Measurements from ENCODE around the gene N4BP2L2. TPM values are rescaled to one million over a fixed set of nuclear protein-coding genes. Genes with fewer than 3 reads are reported as not detected.

Gene N4BP2L2
- total RNA-seq, 1 donor from 2014 or later: 81.9 TPM

DNA sequence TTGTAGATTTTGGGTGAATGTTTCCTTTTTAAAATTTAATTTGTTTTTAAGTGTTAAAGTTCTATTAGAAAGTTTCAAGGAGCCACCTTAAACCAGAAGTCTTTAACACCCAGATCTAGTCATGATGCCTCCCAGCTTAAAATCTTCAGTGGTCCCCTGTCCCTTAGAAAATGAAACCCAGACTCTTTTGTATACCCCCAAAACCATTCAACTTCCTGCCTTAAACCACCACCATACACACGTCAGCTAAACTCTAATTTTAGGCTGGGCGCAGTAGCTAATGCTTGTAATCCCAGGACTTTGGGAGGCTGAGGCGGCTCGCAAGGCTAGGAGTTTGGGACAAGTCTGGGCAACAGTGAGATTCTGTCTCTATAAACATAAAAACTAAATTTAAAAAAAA, 148.5 kb downstream of the N4BP2L2 start:
- Histone ChIP-seq H3K9ac (ENCODE audit: low read length) (no peak overlapping the region), H2AFZ (ENCODE audit: low read depth, low read length) (no peak overlapping the region), H3K9me3 (ENCODE audit: insufficient read depth, low read depth, low read length) (no peaks in the 10 kb centered on the region), H3K4me2 (ENCODE audit: low read length) (no peak overlapping the region), H3K4me3 (ENCODE audit: insufficient read depth, low read depth, low read length) (no peak overlapping the region), H3K79me2 (ENCODE audit: insufficient read depth, low read length) (no peaks in the 10 kb centered on the region), H3K27me3 (ENCODE audit: insufficient read depth, low read length) (no peaks in the 10 kb centered on the region), H4K20me1 (ENCODE audit: insufficient read depth, low read length) (no peaks in the 10 kb centered on the region), H3K36me3 (ENCODE audit: insufficient read depth, low read length) (peaks cover 3% of the 10 kb centered on the region), H3K27ac (ENCODE audit: low read depth, low read length) (no peak overlapping the region), H3K4me1 (ENCODE audit: insufficient read depth, low read length) (no peaks in the 10 kb centered on the region)
- no peak overlapping the region for H3K27ac Mint-ChIP-seq (ENCODE audit: unreplicated experiment)
- FAIRE-seq (no peak), DNase-seq (ENCODE audit: low read depth) (no peak)
- TF ChIP-seq, protein P1, sequence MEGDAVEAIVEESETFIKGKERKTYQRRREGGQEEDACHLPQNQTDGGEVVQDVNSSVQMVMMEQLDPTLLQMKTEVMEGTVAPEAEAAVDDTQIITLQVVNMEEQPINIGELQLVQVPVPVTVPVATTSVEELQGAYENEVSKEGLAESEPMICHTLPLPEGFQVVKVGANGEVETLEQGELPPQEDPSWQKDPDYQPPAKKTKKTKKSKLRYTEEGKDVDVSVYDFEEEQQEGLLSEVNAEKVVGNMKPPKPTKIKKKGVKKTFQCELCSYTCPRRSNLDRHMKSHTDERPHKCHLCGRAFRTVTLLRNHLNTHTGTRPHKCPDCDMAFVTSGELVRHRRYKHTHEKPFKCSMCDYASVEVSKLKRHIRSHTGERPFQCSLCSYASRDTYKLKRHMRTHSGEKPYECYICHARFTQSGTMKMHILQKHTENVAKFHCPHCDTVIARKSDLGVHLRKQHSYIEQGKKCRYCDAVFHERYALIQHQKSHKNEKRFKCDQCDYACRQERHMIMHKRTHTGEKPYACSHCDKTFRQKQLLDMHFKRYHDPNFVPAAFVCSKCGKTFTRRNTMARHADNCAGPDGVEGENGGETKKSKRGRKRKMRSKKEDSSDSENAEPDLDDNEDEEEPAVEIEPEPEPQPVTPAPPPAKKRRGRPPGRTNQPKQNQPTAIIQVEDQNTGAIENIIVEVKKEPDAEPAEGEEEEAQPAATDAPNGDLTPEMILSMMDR (IDR thresholded peaks at IDR 0.05; ENCODE audit: insufficient read depth, low read depth, low read length): no peak
- TF ChIP-seq EZH2 (IDR thresholded peaks at IDR 0.05; ENCODE audit: insufficient read depth, low read length): no peak
- no peaks in the 10 kb centered on the region for H3K27me3 Mint-ChIP-seq (ENCODE audit: low read depth, unreplicated experiment)
- no peak overlapping the region for H3K4me3 Mint-ChIP-seq (ENCODE audit: unreplicated experiment)
- H3K36me3 Mint-ChIP-seq (ENCODE audit: low read depth, unreplicated experiment): no peaks in the 10 kb centered on the region
- H3K9me3 Mint-ChIP-seq (ENCODE audit: unreplicated experiment): no peaks in the 10 kb centered on the region
- no peaks in the 10 kb centered on the region for H3K4me1 Mint-ChIP-seq (ENCODE audit: low read depth, unreplicated experiment)

DNA sequence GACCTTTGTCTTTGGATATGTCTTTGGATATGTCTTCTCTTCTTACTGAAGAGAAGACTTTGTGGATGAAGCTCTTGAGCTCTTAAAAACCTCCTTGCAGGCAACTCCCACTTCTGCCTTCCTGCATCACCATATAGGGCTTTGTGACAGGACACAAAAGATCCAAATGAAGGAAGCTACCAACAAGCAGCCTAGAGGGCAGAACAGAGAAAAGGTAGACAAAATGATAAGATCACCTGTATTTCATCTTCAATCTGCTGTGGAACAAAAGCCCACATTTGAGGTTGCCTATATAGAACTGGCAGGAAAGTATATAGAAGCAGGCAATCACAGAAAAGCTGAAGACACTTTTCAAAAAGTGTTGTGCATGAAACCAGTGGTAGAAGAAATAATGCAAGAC, 153.2 kb downstream of the N4BP2L2 start:
- H3K27me3 Mint-ChIP-seq (ENCODE audit: low read depth, unreplicated experiment): no peaks in the 10 kb centered on the region
- H3K9me3 Mint-ChIP-seq (ENCODE audit: unreplicated experiment): no peaks in the 10 kb centered on the region
- Histone ChIP-seq H3K9ac (ENCODE audit: low read length) (no peak overlapping the region), H4K20me1 (ENCODE audit: insufficient read depth, low read length) (no peaks in the 10 kb centered on the region), H3K9me3 (ENCODE audit: insufficient read depth, low read depth, low read length) (no peaks in the 10 kb centered on the region), H3K36me3 (ENCODE audit: insufficient read depth, low read length) (peaks cover 3% of the 10 kb centered on the region), H3K4me2 (ENCODE audit: low read length) (no peak overlapping the region), H2AFZ (ENCODE audit: low read depth, low read length) (no peak overlapping the region), H3K79me2 (ENCODE audit: insufficient read depth, low read length) (no peaks in the 10 kb centered on the region), H3K4me3 (ENCODE audit: insufficient read depth, low read depth, low read length) (no peak overlapping the region), H3K27me3 (ENCODE audit: insufficient read depth, low read length) (no peaks in the 10 kb centered on the region), H3K4me1 (ENCODE audit: insufficient read depth, low read length) (no peaks in the 10 kb centered on the region), H3K27ac (ENCODE audit: low read depth, low read length) (no peak overlapping the region)
- TF ChIP-seq, protein P1 (IDR thresholded peaks at IDR 0.05; ENCODE audit: insufficient read depth, low read depth, low read length): no peak
- no peak for TF ChIP-seq EZH2 (IDR thresholded peaks at IDR 0.05; ENCODE audit: insufficient read depth, low read length)
- no peaks in the 10 kb centered on the region for H3K36me3 Mint-ChIP-seq (ENCODE audit: low read depth, unreplicated experiment)
- H3K4me3 Mint-ChIP-seq (ENCODE audit: unreplicated experiment): no peak overlapping the region
- DNase-seq (ENCODE audit: low read depth) (no peak), FAIRE-seq (no peak)
- H3K4me1 Mint-ChIP-seq (ENCODE audit: low read depth, unreplicated experiment): no peaks in the 10 kb centered on the region
- H3K27ac Mint-ChIP-seq (ENCODE audit: unreplicated experiment): no peak overlapping the region

DNA sequence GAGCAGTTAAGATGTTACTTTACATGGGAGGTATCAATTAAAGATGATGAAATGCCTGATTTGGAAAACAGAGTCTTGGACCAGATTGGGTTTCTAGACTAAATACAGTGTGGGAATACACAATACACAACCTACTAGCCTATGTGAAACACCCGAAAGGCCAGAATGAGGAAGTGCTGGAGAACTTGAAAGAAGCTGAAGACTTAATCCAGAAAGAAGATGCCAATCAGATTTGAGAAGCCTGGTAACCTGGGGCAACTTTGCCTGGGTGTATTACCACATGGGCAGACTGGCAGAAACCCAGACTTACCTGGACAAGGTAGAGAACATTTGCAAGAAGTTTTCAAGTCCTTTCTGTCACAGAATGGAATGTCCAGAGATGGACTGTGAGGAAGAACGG, 153.9 kb downstream of the N4BP2L2 start:
- H3K4me3 ChIP-seq (ENCODE audit: insufficient read depth, low read depth, low read length): no peak overlapping the region
- H3K9me3 Mint-ChIP-seq (ENCODE audit: unreplicated experiment): no peaks in the 10 kb centered on the region
- no peaks in the 10 kb centered on the region for H3K27me3 Mint-ChIP-seq (ENCODE audit: low read depth, unreplicated experiment)
- H3K36me3 Mint-ChIP-seq (ENCODE audit: low read depth, unreplicated experiment): no peaks in the 10 kb centered on the region
- H4K20me1 ChIP-seq (ENCODE audit: insufficient read depth, low read length): no peaks in the 10 kb centered on the region
- no peak overlapping the region for H2AFZ ChIP-seq (ENCODE audit: low read depth, low read length)
- H3K4me3 Mint-ChIP-seq (ENCODE audit: unreplicated experiment): no peak overlapping the region
- no peaks in the 10 kb centered on the region for H3K79me2 ChIP-seq (ENCODE audit: insufficient read depth, low read length)
- no peaks in the 10 kb centered on the region for H3K9me3 ChIP-seq (ENCODE audit: insufficient read depth, low read depth, low read length)
- H3K27ac Mint-ChIP-seq (ENCODE audit: unreplicated experiment): no peak overlapping the region
- H3K4me2 ChIP-seq (ENCODE audit: low read length): no peak overlapping the region
- FAIRE-seq (no peak), DNase-seq (ENCODE audit: low read depth) (no peak)
- no peaks in the 10 kb centered on the region for H3K4me1 Mint-ChIP-seq (ENCODE audit: low read depth, unreplicated experiment)
- H3K27ac ChIP-seq (ENCODE audit: low read depth, low read length): no peak overlapping the region
- TF ChIP-seq EZH2 (IDR thresholded peaks at IDR 0.05; ENCODE audit: insufficient read depth, low read length): no peak
- TF ChIP-seq, protein P1 (IDR thresholded peaks at IDR 0.05; ENCODE audit: insufficient read depth, low read depth, low read length): no peak
- H3K36me3 ChIP-seq (ENCODE audit: insufficient read depth, low read length): peaks cover 3% of the 10 kb centered on the region
- H3K27me3 ChIP-seq (ENCODE audit: insufficient read depth, low read length): no peaks in the 10 kb centered on the region
- no peaks in the 10 kb centered on the region for H3K4me1 ChIP-seq (ENCODE audit: insufficient read depth, low read length)
- H3K9ac ChIP-seq (ENCODE audit: low read length): no peak overlapping the region
